Measurements from ENCODE around the gene MAPK8IP3. TPM values are rescaled to one million over a fixed set of nuclear protein-coding genes. Genes with fewer than 3 reads are reported as not detected.
A peak's percentile ranks its signal among the peaks of the same experiment; 100 is the strongest.

Gene MAPK8IP3
- total and polyA plus RNA-seq, 9 of the 15 experiments (the other 6 are each of a cell fraction or from before 2014, with no cell fraction given) = 0.17 to 58.7 (median 16.7) TPM

DNA sequence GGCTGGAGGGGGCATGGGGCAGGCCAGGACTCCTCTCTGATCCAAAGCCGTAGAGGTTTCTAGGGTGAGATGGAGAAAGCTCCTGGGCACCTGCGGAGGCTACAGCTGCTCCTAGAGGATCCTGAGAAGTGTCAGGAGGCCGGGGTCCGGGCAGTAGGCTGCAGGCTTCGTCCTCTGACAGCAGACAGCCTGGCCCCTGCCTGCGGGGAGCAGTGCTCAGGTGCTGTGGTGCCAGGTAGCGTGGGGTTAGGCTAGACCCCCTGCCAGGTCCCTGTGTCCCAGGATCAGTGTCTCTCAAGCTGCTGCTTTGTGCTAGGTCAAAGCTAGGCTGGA, 68.4 kb downstream of the MAPK8IP3 start:
- Histone ChIP-seq H3K9me3 (replicated peaks; ENCODE audit: control insufficient read depth, insufficient read depth, low read depth, low read length) (no peaks in the 10 kb centered on the region), H3K4me3 (peak overlapping the region; percentile 96), H3K27me3 (ENCODE audit: control insufficient read depth in 2 of 2, insufficient read depth in 2 of 2, low read length in 2 of 2) (no peaks in the 10 kb centered on the region), H3K9me1 (ENCODE audit: control insufficient read depth, insufficient read depth, low read length) (peaks cover 2% of the 10 kb centered on the region), H3K4me2 (ENCODE audit: insufficient read depth, low read length) (peak overlapping the region; percentile 98; the same call in 1 of the 2 replicates), H3K79me2 (ENCODE audit: control insufficient read depth, insufficient read depth, low read length) (peaks cover 51% of the 10 kb centered on the region), H3K9ac (ENCODE audit: insufficient read depth in 1 of 2, low read depth in 2 of 2, low read length in 2 of 2) (peak overlapping the region in 1 of 2 experiments; percentile 93; a peak in 2 of 4 replicates), H3K27ac (ENCODE audit: extremely low read depth, low read depth, low read length) (no peak overlapping the region), H3K4me1 (replicated peaks in 1 of 2; ENCODE audit: control insufficient read depth in 2 of 2, insufficient read depth in 2 of 2, low read length in 2 of 2) (peaks cover 20 to 97% of the 10 kb centered on the region in 2 experiments; a peak in 4 of 5 replicates), H3K36me3 (ENCODE audit: control insufficient read depth, insufficient read depth, low read length) (peaks cover 60% of the 10 kb centered on the region; the same call in 2 of the 3 replicates), H2AFZ (ENCODE audit: low read depth, low read length) (no peak overlapping the region), H4K20me1 (replicated peaks; ENCODE audit: control insufficient read depth, insufficient read depth, low read length) (peaks cover 8% of the 10 kb centered on the region; the same call in 1 of the 2 replicates)
- no peak for DNase-seq (ENCODE audit: extremely low read depth in 1 of 4, low spot score in 3 of 4)
- ChIA-PET CTCF (ENCODE audit: low intra/inter-chr PET ratio) (interaction anchor here (1.5 to 2.6 kb wide), 2 partner anchors 38 to 155 kb away, joined by 4 to 8 read pairs; no protein-coding TSS in a partner anchor), POLR2A (interaction anchor here (0.7 to 1.9 kb wide), 5 partner anchors 9 to 190 kb away, joined by 3 to 11 read pairs (median 3); partner anchors contain the start of genes NUBP2 and RPS2)
- BruUV-seq (replicated peaks) = no TSS peak
- intact Hi-C loops (cut with micrococcal nuclease) = no loop called here
- TF ChIP-seq, protein P1, sequence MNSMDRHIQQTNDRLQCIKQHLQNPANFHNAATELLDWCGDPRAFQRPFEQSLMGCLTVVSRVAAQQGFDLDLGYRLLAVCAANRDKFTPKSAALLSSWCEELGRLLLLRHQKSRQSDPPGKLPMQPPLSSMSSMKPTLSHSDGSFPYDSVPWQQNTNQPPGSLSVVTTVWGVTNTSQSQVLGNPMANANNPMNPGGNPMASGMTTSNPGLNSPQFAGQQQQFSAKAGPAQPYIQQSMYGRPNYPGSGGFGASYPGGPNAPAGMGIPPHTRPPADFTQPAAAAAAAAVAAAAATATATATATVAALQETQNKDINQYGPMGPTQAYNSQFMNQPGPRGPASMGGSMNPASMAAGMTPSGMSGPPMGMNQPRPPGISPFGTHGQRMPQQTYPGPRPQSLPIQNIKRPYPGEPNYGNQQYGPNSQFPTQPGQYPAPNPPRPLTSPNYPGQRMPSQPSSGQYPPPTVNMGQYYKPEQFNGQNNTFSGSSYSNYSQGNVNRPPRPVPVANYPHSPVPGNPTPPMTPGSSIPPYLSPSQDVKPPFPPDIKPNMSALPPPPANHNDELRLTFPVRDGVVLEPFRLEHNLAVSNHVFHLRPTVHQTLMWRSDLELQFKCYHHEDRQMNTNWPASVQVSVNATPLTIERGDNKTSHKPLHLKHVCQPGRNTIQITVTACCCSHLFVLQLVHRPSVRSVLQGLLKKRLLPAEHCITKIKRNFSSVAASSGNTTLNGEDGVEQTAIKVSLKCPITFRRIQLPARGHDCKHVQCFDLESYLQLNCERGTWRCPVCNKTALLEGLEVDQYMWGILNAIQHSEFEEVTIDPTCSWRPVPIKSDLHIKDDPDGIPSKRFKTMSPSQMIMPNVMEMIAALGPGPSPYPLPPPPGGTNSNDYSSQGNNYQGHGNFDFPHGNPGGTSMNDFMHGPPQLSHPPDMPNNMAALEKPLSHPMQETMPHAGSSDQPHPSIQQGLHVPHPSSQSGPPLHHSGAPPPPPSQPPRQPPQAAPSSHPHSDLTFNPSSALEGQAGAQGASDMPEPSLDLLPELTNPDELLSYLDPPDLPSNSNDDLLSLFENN (IDR thresholded peaks at IDR 0.05; ENCODE audit: low read depth in 2 of 2, low read length in 2 of 2) = no peak
- 0 out of 2 replicates have a peak, but pooled peaks have one; percentile 28 for TF ChIP-seq ZBTB7A (IDR thresholded peaks at IDR 0.05; ENCODE audit: borderline replicate concordance, control insufficient read depth, low read depth, low read length)
- no peak for FAIRE-seq
- WGBS (ENCODE audit: insufficient coverage, low coverage, missing lambda C conversion rate) = 85% methylated on average over 5 of the region's 7 CpGs
- no peak for ATAC-seq
- in situ Hi-C loops (cut with MboI) = no loop called here
